Endodermal cell (in vitro differentiated cells): ENCODE results near the gene BEND7. TPM values are rescaled to one million over a fixed set of nuclear protein-coding genes. Genes with fewer than 3 reads are reported as not detected.

Experiments
- DNase-seq: peaks from one replicate; pipeline ENCODE4 v3.0.0-alpha.2; 2017
- H3K27ac ChIP-seq: 2 replicates; pipeline ENCODE4 v1.5.1; 2013; ENCODE audit warnings: mild to moderate bottlenecking, low read depth, low read length, moderate library complexity
- H3K27me3 ChIP-seq: 2 replicates; pipeline ENCODE4 v1.6.1; 2013; ENCODE audit warnings: mild to moderate bottlenecking, low read length, moderate library complexity; ENCODE audit not compliant: insufficient read depth, control insufficient read depth, poor library complexity, severe bottlenecking
- H3K36me3 ChIP-seq: 2 replicates; pipeline ENCODE4 v1.7.0; 2013; ENCODE audit warnings: mild to moderate bottlenecking, low read length, moderate library complexity; ENCODE audit not compliant: control insufficient read depth, insufficient read depth
- H3K4me1 ChIP-seq: one replicate; pipeline ENCODE4 v1.7.0; 2013; ENCODE audit warnings: low read length; ENCODE audit not compliant: control insufficient read depth, insufficient read depth
- H3K4me3 ChIP-seq: 2 replicates; pipeline ENCODE4 v1.5.1; 2013; ENCODE audit warnings: mild to moderate bottlenecking, low read length, moderate library complexity
- H3K9ac ChIP-seq: 2 replicates; pipeline ENCODE4 v1.6.1; 2013; ENCODE audit warnings: mild to moderate bottlenecking, low read length, moderate library complexity; ENCODE audit not compliant: poor library complexity, severe bottlenecking; ENCODE audit errors: extremely low read depth
- H3K9me3 ChIP-seq: 2 replicates; pipeline ENCODE4 v1.6.1; 2013; ENCODE audit warnings: mild to moderate bottlenecking, low read length, moderate library complexity; ENCODE audit not compliant: control insufficient read depth
- H3K27ac Mint-ChIP-seq: 2 replicates; pipeline ENCODE4 v1.8.0; 2020; ENCODE audit warnings: mixed read lengths
- H3K27me3 Mint-ChIP-seq: 2 replicates; pipeline ENCODE4 v1.8.0; 2021; ENCODE audit warnings: mild to moderate bottlenecking, mixed read lengths; ENCODE audit not compliant: insufficient read depth
- H3K36me3 Mint-ChIP-seq: 2 replicates; pipeline ENCODE4 v1.8.0; 2020; ENCODE audit warnings: low read depth, mixed read lengths
- H3K4me1 Mint-ChIP-seq: 2 replicates; pipeline ENCODE4 v1.8.0; 2020; ENCODE audit warnings: mixed read lengths
- H3K4me3 Mint-ChIP-seq: 2 replicates; pipeline ENCODE4 v1.8.0; 2020; ENCODE audit warnings: mild to moderate bottlenecking, moderate library complexity, mixed read lengths
- H3K9me3 Mint-ChIP-seq: 2 replicates; pipeline ENCODE4 v1.8.0; 2020; ENCODE audit warnings: mild to moderate bottlenecking, mixed read lengths
- CTCF ChIP-seq: fragments of 200-600 bp; sonication (generic); conservative IDR thresholded peaks from 2 replicates; pipeline ENCODE4 v1.5.0; 2021; ENCODE audit warnings: antibody characterized with exemption, mild to moderate bottlenecking
- WGBS, 2 experiments: methylation state at CpG; one replicate each; pipeline versions ENCODE4 v1.1.5 to v1.1.7; 2013; ENCODE audit warnings: missing lambda C conversion rate in 2 of 2, mixed read lengths in 1 of 2; ENCODE audit not compliant: insufficient coverage in 1 of 2, insufficient read length in 1 of 2; 5-methylcytosine and 5-hydroxymethylcytosine counted together
- total RNA-seq, 2 donors: library from RNA; stranded (reverse); fragmentation: NEBNext Ultra II Directional in 1 of 2; extraction: Animal tissue kit (Norgen Biotek cat#: 25700) in 1 of 2; gene quantifications; 2 replicates in 1 of 2; 3 replicates in 1 of 2; pipeline ENCODE4 v1.2.1, GENCODE V29; 2021

Gene BEND7
- total RNA-seq, 2 donors from 2014 or later, result 5.3 to 5.7 TPM

- H3K4me3 Mint-ChIP-seq, result no peak overlapping the region
- Histone ChIP-seq H3K27ac (no peak overlapping the region), H3K4me1 (no peaks in the 10 kb centered on the region), H3K36me3 (no peaks in the 10 kb centered on the region), H3K27me3 (no peaks in the 10 kb centered on the region), H3K9me3 (no peaks in the 10 kb centered on the region), H3K4me3 (no peak overlapping the region), H3K9ac (no peak overlapping the region)
- DNase-seq, result no peak
- no peaks in the 10 kb centered on the region for H3K9me3 Mint-ChIP-seq
- TF ChIP-seq CTCF, result no peak
- no peak overlapping the region for H3K27ac Mint-ChIP-seq
- no peaks in the 10 kb centered on the region for H3K36me3 Mint-ChIP-seq
- no peaks in the 10 kb centered on the region for H3K27me3 Mint-ChIP-seq
- 92 to 100% methylated on average over 4 to 9 of the region's 9 CpGs for WGBS, 2 experiments
- no peaks in the 10 kb centered on the region for H3K4me1 Mint-ChIP-seq
Observed at GRCh38 chr10:13500201-13500600, 28.6 kb downstream of the BEND7 start.

GRCh38 chr10:13499150-13499549 is 29.7 kb downstream of the BEND7 start:
- Histone ChIP-seq H3K9ac (no peak overlapping the region), H3K27ac (no peak overlapping the region), H3K4me3 (no peak overlapping the region), H3K27me3 (no peaks in the 10 kb centered on the region), H3K9me3 (no peaks in the 10 kb centered on the region), H3K36me3 (no peaks in the 10 kb centered on the region), H3K4me1 (no peaks in the 10 kb centered on the region)
- H3K9me3 Mint-ChIP-seq, result no peaks in the 10 kb centered on the region
- 92 to 100% methylated on average over 5 of the region's 5 CpGs for WGBS, 2 experiments
- no peak for DNase-seq
- H3K27ac Mint-ChIP-seq, result no peak overlapping the region
- no peak for TF ChIP-seq CTCF
- H3K4me3 Mint-ChIP-seq, result no peak overlapping the region
- no peaks in the 10 kb centered on the region for H3K27me3 Mint-ChIP-seq
- no peaks in the 10 kb centered on the region for H3K36me3 Mint-ChIP-seq
- H3K4me1 Mint-ChIP-seq, result peaks cover 3% of the 10 kb centered on the region

GRCh38 chr10:13496931-13497330 is 31.9 kb downstream of the BEND7 start:
- WGBS, 2 experiments, result 60 to 86% methylated on average over 7 to 8 of the region's 8 CpGs

More at GRCh38 chr10:13496931-13497330, 31.9 kb downstream of the BEND7 start:
- Mint-ChIP-seq H3K9me3 (no peaks in the 10 kb centered on the region), H3K4me3 (no peak overlapping the region), H3K27me3 (no peaks in the 10 kb centered on the region), H3K27ac (no peak overlapping the region), H3K36me3 (no peaks in the 10 kb centered on the region), H3K4me1 (peaks cover 3% of the 10 kb centered on the region)
- H3K4me3 ChIP-seq, result no peak overlapping the region
- H3K4me1 ChIP-seq, result no peaks in the 10 kb centered on the region
- no peak for DNase-seq
- no peak overlapping the region for H3K9ac ChIP-seq
- H3K27ac ChIP-seq, result no peak overlapping the region
- H3K27me3 ChIP-seq, result no peaks in the 10 kb centered on the region
- no peak for TF ChIP-seq CTCF
- no peaks in the 10 kb centered on the region for H3K36me3 ChIP-seq
- H3K9me3 ChIP-seq, result no peaks in the 10 kb centered on the region
